HEK293T (cell line): ENCODE results near the gene TMBIM1.

Source experiments
- ARNT ChIP-seq: fragments of 450-650 bp; IDR thresholded peaks from 2 replicates; pipeline ENCODE4 v1.6.1; 2017; ENCODE audit warnings: mild to moderate bottlenecking
- BHLHE40 ChIP-seq: fragments of 450-650 bp; IDR thresholded peaks from 2 replicates; pipeline ENCODE4 v1.6.1; 2016; ENCODE audit warnings: mild to moderate bottlenecking, moderate library complexity, borderline replicate concordance
- ELF4 ChIP-seq: fragments of 450-650 bp; IDR thresholded peaks from 2 replicates; pipeline ENCODE4 v1.6.1; 2017; ENCODE audit warnings: antibody characterized with exemption
- FOXK2 ChIP-seq: fragments of 450-650 bp; IDR thresholded peaks from 2 replicates; pipeline ENCODE4 v1.6.1; 2016; ENCODE audit warnings: mild to moderate bottlenecking
- FOXM1 ChIP-seq: fragments of 450-650 bp; IDR thresholded peaks from 2 replicates; pipeline ENCODE4 v1.6.1; 2017; ENCODE audit warnings: mild to moderate bottlenecking, borderline replicate concordance
- L3MBTL2 ChIP-seq: fragments of 450-650 bp; conservative IDR thresholded peaks from 2 replicates; pipeline ENCODE4 v1.6.1; 2016; ENCODE audit warnings: mild to moderate bottlenecking
- LEF1 ChIP-seq: fragments of 450-650 bp; IDR thresholded peaks from 2 replicates; pipeline ENCODE4 v1.6.1; 2017; ENCODE audit warnings: mild to moderate bottlenecking, borderline replicate concordance
- PKNOX1 ChIP-seq: fragments of 450-650 bp; IDR thresholded peaks from 2 replicates; pipeline ENCODE4 v1.6.1; 2016
- SP1 ChIP-seq: fragments of 450-650 bp; IDR thresholded peaks from 2 replicates; pipeline ENCODE4 v1.6.1; 2017
- ZNF384 ChIP-seq: fragments of 450-650 bp; IDR thresholded peaks from 2 replicates; pipeline ENCODE4 v1.6.1; 2016

GRCh38 chr2:218296200-218296599 lies 3.9 kb upstream of the TMBIM1 start:
- TF ChIP-seq FOXM1 (no peak), ELF4 (no peak), FOXK2 (no peak), SP1 (no peak), L3MBTL2 (no peak), ARNT (no peak), PKNOX1 (no peak), ZNF384 (no peak), BHLHE40 (no peak), LEF1 (no peak)
